ENCODE data around the gene PLCL1. TPM values are rescaled to one million over a fixed set of nuclear protein-coding genes. Genes with fewer than 3 reads are reported as not detected.

The PLCL1 gene
- total and polyA plus RNA-seq, 4 donors, result 5.1 to 15.7 (median 13.2) TPM

DNA sequence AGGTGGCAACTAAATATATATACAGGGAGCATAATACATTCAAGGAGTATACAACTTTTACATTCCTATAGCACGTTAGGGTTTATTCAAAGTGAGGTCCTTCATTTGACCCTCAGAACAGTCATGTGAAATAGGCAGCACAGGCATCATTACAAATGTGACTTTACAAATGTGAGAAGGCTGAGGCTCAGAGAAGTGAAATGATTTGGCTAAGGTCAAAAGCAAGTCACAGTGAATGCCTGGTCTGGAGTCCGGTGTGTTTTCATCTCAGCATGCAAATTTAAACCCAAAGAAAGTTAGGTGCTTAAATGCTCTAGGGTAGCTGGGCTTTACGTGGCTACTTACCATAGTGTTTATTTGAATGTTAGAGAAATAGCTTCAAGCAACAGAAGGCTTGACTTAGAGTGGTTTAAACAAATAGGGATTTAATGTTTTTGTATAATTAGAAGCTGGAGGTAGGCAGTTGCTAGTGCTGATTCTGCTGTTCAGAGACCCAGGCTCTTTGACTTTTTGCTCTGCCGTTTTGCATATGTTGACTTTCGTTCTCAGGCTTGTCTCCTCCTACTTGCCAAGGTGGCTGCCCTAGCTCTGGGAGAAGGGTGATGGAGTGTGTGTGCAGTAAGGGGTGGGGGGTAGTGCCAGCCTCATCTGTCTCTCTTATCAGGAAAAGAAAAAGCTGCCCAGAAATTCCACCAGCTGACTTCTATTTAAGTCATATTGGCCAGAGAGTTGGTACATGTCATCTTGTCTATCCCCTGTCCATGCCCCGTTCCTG lies 89.2 kb downstream of the PLCL1 start:
- no peaks in the 10 kb centered on the region for H3K27me3 ChIP-seq (ENCODE audit: control insufficient read depth in 1 of 2, insufficient read depth in 2 of 2, low read length in 1 of 2)
- 13 to 17% methylated on average over 6 of the region's 6 CpGs for WGBS, 2 donors

DNA sequence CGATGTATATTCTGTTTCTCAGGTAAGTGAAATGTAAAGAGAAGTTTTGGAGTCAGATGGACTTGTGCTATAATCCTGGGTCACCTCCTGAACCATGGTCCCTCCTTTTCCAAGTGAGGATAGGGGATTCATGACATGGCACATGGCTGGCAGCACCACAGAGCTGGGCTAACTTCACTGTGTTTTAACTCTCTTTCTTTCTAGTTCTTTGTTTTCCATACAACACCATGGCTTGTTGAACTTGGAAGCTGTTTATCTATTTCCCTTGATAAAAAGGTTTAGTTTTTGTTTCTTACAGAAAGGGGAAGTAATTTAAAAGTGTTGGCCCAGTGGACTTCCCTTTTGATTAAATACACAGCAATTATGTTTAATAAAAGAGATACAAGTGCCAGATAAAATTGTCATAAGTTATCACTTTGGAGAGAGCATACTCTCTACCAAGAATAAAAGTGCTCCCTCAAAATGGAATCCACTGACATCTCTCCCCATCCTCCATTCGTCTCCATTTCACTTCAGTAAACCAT lies 90.4 kb downstream of the PLCL1 start:
- peak overlapping the region in 1 of 2 donors; percentile 25 for H3K27ac ChIP-seq (ENCODE audit: low read depth in 1 of 2, low read length in 2 of 2)
- no peaks in the 10 kb centered on the region for H3K27me3 ChIP-seq (ENCODE audit: control insufficient read depth in 1 of 2, insufficient read depth in 2 of 2, low read length in 1 of 2)
- 3 to 10% methylated on average over 2 of the region's 2 CpGs for WGBS, 2 donors
- peaks cover 2 to 11% of the 10 kb centered on the region in 2 donors for H3K4me1 ChIP-seq (ENCODE audit: control insufficient read depth in 1 of 2, insufficient read depth in 2 of 2, low read length in 2 of 2)
- H3K36me3 ChIP-seq (ENCODE audit: control insufficient read depth in 1 of 2, insufficient read depth in 2 of 2, low read length in 1 of 2), result no peaks in the 10 kb centered on the region
- DNase-seq (no peak), ATAC-seq (ENCODE audit: low FRiP score) (no peak)
- no peak overlapping the region for H3K4me3 ChIP-seq (ENCODE audit: low read length in 2 of 2)
- intact Hi-C loops (cut with DNase I), result no loop called here
- no peaks in the 10 kb centered on the region for H3K9me3 ChIP-seq (ENCODE audit: control insufficient read depth, low read length)

More for the DNA sequence above, 89.2 kb downstream of the PLCL1 start:
- intact Hi-C loops (cut with DNase I), result no loop called here
- Histone ChIP-seq H3K36me3 (ENCODE audit: control insufficient read depth in 1 of 2, insufficient read depth in 2 of 2, low read length in 1 of 2) (no peaks in the 10 kb centered on the region), H3K27ac (ENCODE audit: low read depth in 1 of 2, low read length in 2 of 2) (peak overlapping the region; percentile 48 to 87), H3K9me3 (ENCODE audit: control insufficient read depth, low read length) (no peaks in the 10 kb centered on the region), H3K4me3 (ENCODE audit: low read length in 2 of 2) (peak overlapping the region in 1 of 2 donors; percentile 31), H3K4me1 (ENCODE audit: control insufficient read depth in 1 of 2, insufficient read depth in 2 of 2, low read length in 2 of 2) (peaks cover 2 to 14% of the 10 kb centered on the region in 2 donors)
- no peak for DNase-seq
- ATAC-seq (ENCODE audit: low FRiP score), result no peak

DNA sequence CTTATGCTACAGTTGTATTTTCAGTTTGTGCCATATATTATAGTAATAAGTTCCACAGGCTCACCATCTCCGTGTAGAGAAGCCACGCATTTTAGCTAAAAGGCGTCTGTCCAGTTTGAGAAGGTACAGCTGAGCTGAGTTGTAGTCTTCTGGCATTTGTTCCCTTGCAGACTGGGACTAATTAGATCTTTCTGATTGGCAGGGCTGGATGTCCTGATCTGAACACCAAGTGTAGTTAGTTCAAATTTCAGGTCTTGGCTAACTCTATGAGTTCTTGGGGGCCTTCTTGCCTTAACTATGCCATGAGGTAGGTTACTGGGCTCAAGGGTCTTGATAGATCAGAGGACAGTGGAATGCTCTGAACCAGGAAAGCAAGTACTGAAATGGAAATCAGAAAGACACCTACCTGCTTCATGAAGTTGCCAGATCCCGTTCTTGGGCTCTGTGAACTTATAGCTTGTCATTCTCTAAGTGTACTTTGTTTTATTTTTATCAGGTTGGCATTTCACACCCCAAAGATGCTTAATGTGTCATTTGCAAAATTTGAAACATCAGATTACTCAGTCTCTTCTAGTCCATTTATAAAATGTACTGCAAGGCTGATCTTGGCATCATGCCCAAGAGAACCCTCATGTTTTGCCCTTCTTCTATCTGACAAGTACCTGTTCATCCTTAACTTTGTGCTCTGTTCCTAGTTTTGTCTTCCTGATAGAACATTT lies 93.7 kb downstream of the PLCL1 start:
- H3K27ac ChIP-seq (ENCODE audit: low read depth in 1 of 2, low read length in 2 of 2), result no peak overlapping the region
- no peaks in the 10 kb centered on the region for H3K36me3 ChIP-seq (ENCODE audit: control insufficient read depth in 1 of 2, insufficient read depth in 2 of 2, low read length in 1 of 2)
- H3K4me1 ChIP-seq (ENCODE audit: control insufficient read depth in 1 of 2, insufficient read depth in 2 of 2, low read length in 2 of 2), result peaks cover 5 to 18% of the 10 kb centered on the region in 2 donors
- ATAC-seq (ENCODE audit: low FRiP score) (no peak), DNase-seq (no peak)
- intact Hi-C loops (cut with DNase I), result no loop called here
- H3K9me3 ChIP-seq (ENCODE audit: control insufficient read depth, low read length), result no peaks in the 10 kb centered on the region
- no peak overlapping the region for H3K4me3 ChIP-seq (ENCODE audit: low read length in 2 of 2)
- 73 to 81% methylated on average over 4 of the region's 4 CpGs for WGBS, 2 donors
- H3K27me3 ChIP-seq (ENCODE audit: control insufficient read depth in 1 of 2, insufficient read depth in 2 of 2, low read length in 1 of 2), result no peaks in the 10 kb centered on the region

DNA sequence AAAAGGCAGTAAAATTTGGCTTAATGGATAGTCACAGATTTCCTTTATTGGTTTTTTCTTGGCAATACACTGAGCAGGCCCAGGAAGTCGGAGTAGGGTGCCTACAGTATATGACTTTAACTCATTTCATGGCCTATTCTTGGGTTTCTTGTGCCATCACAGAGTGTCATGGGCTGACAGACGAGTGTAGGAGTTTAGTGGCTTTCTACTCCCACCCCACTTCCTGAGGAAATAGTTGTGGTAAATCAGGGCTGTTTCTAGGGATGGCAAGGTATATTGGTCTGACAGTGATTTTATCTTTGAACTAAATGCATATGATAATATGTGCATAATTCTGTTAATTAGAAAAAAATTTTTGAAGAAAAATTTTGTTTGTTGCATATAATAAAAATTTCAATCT lies 100.1 kb downstream of the PLCL1 start:
- Histone ChIP-seq H3K9me3 (ENCODE audit: control insufficient read depth, low read length) (no peaks in the 10 kb centered on the region), H3K36me3 (ENCODE audit: control insufficient read depth in 1 of 2, insufficient read depth in 2 of 2, low read length in 1 of 2) (no peaks in the 10 kb centered on the region), H3K27me3 (ENCODE audit: control insufficient read depth in 1 of 2, insufficient read depth in 2 of 2, low read length in 1 of 2) (no peaks in the 10 kb centered on the region), H3K27ac (ENCODE audit: low read depth in 1 of 2, low read length in 2 of 2) (no peak overlapping the region), H3K4me1 (ENCODE audit: control insufficient read depth in 1 of 2, insufficient read depth in 2 of 2, low read length in 2 of 2) (peaks cover 4 to 22% of the 10 kb centered on the region in 2 donors), H3K4me3 (ENCODE audit: low read length in 2 of 2) (no peak overlapping the region)
- ATAC-seq (ENCODE audit: low FRiP score), result no peak
- 79 to 80% methylated on average over 2 of the region's 2 CpGs for WGBS, 2 donors
- no peak for DNase-seq
- intact Hi-C loops (cut with DNase I), result loop anchor here (5.0 to 10.0 kb wide), 2 partner anchors 90 to 437 kb away; no protein-coding TSS in a partner anchor

DNA sequence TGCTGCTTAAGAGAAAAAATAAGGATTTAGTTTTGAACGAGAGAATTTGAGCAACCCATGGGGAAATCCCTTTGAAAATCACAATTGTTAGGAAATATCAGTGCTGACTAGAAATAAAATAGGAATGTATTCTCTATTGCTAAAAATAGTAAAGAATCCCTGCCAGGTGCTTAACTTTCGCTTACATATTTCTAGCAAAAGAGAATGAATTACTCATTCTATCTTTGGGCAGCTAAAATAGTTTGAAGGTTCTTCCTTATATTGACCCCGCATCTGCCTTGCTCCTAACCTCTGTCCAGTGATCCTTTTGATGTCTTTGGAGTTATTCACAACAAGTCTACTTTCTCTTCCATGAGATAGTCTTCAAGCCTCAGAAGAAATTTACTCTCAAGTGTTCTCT lies 103.8 kb downstream of the PLCL1 start:
- Histone ChIP-seq H3K27ac (ENCODE audit: low read depth in 1 of 2, low read length in 2 of 2) (no peak overlapping the region), H3K4me3 (ENCODE audit: low read length in 2 of 2) (no peak overlapping the region), H3K4me1 (ENCODE audit: control insufficient read depth in 1 of 2, insufficient read depth in 2 of 2, low read length in 2 of 2) (peaks cover 5 to 17% of the 10 kb centered on the region in 2 donors), H3K36me3 (ENCODE audit: control insufficient read depth in 1 of 2, insufficient read depth in 2 of 2, low read length in 1 of 2) (no peaks in the 10 kb centered on the region), H3K9me3 (ENCODE audit: control insufficient read depth, low read length) (no peaks in the 10 kb centered on the region), H3K27me3 (ENCODE audit: control insufficient read depth in 1 of 2, insufficient read depth in 2 of 2, low read length in 1 of 2) (no peaks in the 10 kb centered on the region)
- DNase-seq (no peak), ATAC-seq (ENCODE audit: low FRiP score) (no peak)
- 24 to 28% methylated on average over 3 of the region's 3 CpGs for WGBS, 2 donors
- intact Hi-C loops (cut with DNase I), result loop anchor here in 1 of 2 donors (10.0 kb wide), 1 partner anchor 93 kb away; no protein-coding TSS in a partner anchor

DNA sequence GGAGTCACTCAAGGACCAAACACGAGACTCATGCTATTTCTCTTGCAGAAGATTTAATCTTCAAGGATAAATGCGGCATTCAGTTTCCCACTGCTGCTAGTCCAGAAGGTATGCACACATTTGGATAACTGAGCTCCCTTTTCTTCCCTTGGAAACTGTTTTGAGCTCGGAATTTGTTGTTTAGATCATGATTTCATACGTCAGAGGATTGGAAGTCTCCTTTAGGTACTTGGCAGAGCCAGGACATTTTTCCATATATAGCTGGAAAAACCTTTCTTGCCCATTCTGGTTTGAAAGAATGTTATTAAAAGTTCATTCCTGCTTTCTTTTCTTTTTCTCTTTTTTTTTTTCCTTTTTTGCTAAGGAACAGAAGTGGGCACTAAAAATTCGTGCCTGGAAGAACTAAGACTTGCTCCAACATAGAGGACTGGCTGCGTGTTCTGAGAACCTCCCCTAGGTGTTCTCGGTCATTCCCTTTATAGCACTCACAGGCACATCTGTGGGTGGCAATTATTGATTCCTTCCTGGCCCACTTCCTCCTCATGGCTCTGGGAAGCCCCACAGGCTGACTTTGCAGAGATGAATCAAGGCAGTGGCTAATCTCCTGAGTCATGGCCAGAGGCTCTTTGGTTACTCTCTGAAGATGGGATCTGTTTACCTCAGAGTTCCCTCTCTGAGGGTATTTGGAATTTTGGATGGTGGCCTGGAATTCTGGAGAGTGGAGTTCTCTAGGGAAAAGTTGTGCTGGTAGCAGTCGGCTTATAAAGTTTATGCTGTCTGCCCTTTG lies 104.8 kb downstream of the PLCL1 start:
- DNase-seq, result no peak

DNA sequence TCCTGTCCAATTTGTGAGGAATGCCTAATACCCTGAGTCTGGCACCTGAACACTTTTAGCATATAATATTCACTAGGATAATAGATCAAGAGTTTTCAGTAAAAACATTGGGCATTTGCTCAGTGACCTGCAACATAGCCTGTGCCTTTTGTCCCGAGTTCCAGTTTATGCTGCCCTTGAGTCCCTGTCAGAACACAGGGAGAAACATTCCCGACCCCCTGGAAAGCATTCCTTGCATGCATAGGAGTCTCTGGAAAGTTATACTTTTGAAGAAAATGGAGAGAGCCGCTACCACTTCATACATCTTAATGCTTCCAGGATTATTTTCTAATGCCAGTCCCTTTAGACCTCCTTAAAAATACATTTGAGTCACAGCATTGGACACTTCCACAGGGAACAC lies 107.3 kb downstream of the PLCL1 start:
- no peaks in the 10 kb centered on the region for H3K36me3 ChIP-seq (ENCODE audit: control insufficient read depth in 1 of 2, insufficient read depth in 2 of 2, low read length in 1 of 2)
- intact Hi-C loops (cut with DNase I), result no loop called here
- no peak overlapping the region for H3K4me3 ChIP-seq (ENCODE audit: low read length in 2 of 2)
- 41 to 53% methylated on average over 3 of the region's 3 CpGs for WGBS, 2 donors
- DNase-seq (no peak), ATAC-seq (ENCODE audit: low FRiP score) (no peak)
- H3K27me3 ChIP-seq (ENCODE audit: control insufficient read depth in 1 of 2, insufficient read depth in 2 of 2, low read length in 1 of 2), result no peaks in the 10 kb centered on the region
- no peaks in the 10 kb centered on the region for H3K9me3 ChIP-seq (ENCODE audit: control insufficient read depth, low read length)
- no peak overlapping the region for H3K27ac ChIP-seq (ENCODE audit: low read depth in 1 of 2, low read length in 2 of 2)
- peaks cover 9 to 26% of the 10 kb centered on the region in 2 donors for H3K4me1 ChIP-seq (ENCODE audit: control insufficient read depth in 1 of 2, insufficient read depth in 2 of 2, low read length in 2 of 2)

More for the DNA sequence above, 104.8 kb downstream of the PLCL1 start:
- peaks cover 5 to 17% of the 10 kb centered on the region in 2 donors for H3K4me1 ChIP-seq (ENCODE audit: control insufficient read depth in 1 of 2, insufficient read depth in 2 of 2, low read length in 2 of 2)
- H3K9me3 ChIP-seq (ENCODE audit: control insufficient read depth, low read length), result no peaks in the 10 kb centered on the region
- H3K4me3 ChIP-seq (ENCODE audit: low read length in 2 of 2), result no peak overlapping the region
- H3K36me3 ChIP-seq (ENCODE audit: control insufficient read depth in 1 of 2, insufficient read depth in 2 of 2, low read length in 1 of 2), result no peaks in the 10 kb centered on the region
- no peak for ATAC-seq (ENCODE audit: low FRiP score)
- H3K27ac ChIP-seq (ENCODE audit: low read depth in 1 of 2, low read length in 2 of 2), result peak overlapping the region; percentile 43 to 72
- no peaks in the 10 kb centered on the region for H3K27me3 ChIP-seq (ENCODE audit: control insufficient read depth in 1 of 2, insufficient read depth in 2 of 2, low read length in 1 of 2)
- WGBS, 2 donors, result 7 to 8% methylated on average over 8 of the region's 8 CpGs
- intact Hi-C loops (cut with DNase I), result loop anchor here in 1 of 2 donors (10.0 kb wide), 1 partner anchor 94 kb away; no protein-coding TSS in a partner anchor

DNA sequence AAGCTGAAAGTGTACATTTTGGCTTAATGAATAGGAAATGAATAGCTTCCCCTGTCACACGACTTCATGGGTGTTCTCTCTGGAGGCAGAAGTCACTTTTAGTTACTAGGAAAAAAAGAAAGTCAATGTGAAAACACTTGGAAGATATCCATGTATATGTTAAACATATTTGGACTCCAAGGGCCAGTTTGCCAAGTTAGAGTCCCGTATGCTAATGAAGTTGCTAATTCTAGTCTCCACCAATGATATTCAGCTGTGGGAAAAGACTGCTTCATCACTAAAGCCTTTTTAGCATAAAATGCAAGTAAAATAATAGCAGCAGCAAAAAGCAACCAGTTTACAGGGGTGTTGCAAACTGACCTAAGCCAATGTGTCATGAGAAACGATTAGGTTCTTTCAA lies 108.7 kb downstream of the PLCL1 start:
- intact Hi-C loops (cut with DNase I), result no loop called here
- DNase-seq (no peak), ATAC-seq (ENCODE audit: low FRiP score) (no peak)
- WGBS, 2 donors, result 70 to 81% methylated on average over 3 of the region's 3 CpGs
- Histone ChIP-seq H3K4me1 (ENCODE audit: control insufficient read depth in 1 of 2, insufficient read depth in 2 of 2, low read length in 2 of 2) (peaks cover 11 to 17% of the 10 kb centered on the region in 2 donors), H3K36me3 (ENCODE audit: control insufficient read depth in 1 of 2, insufficient read depth in 2 of 2, low read length in 1 of 2) (no peaks in the 10 kb centered on the region), H3K27me3 (ENCODE audit: control insufficient read depth in 1 of 2, insufficient read depth in 2 of 2, low read length in 1 of 2) (no peaks in the 10 kb centered on the region), H3K27ac (ENCODE audit: low read depth in 1 of 2, low read length in 2 of 2) (no peak overlapping the region), H3K9me3 (ENCODE audit: control insufficient read depth, low read length) (no peaks in the 10 kb centered on the region), H3K4me3 (ENCODE audit: low read length in 2 of 2) (no peak overlapping the region)
